C4-2B (cell line): Measurements from ENCODE around the gene TUBB6.

Experiments used
- ZFX ChIP-seq: fragments of 450-650 bp; IDR thresholded peaks from 2 replicates; pipeline ENCODE4 v1.6.1; 2017
- TF ChIP-seq, protein P1 (sequence below): fragments of 450-650 bp; conservative IDR thresholded peaks from 2 replicates; pipeline ENCODE4 v1.5.1; 2017; ENCODE audit warnings: mild to moderate bottlenecking

DNA sequence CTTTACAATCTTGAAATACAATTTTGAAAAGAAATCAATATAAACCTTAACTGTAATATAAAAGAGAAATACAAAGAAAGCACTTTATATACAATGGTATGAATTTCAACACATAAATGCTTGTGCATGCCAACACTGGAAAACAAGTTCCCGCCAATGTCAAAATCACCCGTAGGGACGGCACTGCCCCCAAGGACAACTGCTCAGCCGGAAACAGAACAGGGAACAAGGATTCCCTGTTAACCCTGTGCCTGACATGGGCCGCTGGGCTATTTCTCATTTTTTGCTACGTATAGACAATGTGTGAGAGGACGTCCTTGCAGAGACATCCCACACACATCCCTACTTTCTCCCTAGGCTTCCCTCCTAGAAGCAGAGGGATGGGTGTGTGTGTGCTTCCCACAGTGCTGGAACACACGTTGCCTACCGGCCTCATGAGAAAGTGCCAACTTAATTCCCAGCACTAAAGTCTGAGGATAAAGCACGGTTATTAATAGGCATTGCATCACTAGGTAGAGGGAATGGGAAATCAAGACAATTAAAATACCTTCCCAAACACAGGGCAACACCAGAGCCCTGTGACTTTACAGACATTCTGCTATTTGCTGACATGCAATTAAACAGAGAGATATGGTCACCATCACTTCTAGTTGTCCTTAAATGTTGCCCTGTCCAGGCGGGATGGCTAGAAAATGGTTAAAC, 54.6 kb downstream of the TUBB6 start:
- TF ChIP-seq, protein P1, sequence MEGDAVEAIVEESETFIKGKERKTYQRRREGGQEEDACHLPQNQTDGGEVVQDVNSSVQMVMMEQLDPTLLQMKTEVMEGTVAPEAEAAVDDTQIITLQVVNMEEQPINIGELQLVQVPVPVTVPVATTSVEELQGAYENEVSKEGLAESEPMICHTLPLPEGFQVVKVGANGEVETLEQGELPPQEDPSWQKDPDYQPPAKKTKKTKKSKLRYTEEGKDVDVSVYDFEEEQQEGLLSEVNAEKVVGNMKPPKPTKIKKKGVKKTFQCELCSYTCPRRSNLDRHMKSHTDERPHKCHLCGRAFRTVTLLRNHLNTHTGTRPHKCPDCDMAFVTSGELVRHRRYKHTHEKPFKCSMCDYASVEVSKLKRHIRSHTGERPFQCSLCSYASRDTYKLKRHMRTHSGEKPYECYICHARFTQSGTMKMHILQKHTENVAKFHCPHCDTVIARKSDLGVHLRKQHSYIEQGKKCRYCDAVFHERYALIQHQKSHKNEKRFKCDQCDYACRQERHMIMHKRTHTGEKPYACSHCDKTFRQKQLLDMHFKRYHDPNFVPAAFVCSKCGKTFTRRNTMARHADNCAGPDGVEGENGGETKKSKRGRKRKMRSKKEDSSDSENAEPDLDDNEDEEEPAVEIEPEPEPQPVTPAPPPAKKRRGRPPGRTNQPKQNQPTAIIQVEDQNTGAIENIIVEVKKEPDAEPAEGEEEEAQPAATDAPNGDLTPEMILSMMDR: no peak
- no peak for TF ChIP-seq ZFX
